ENCODE data around the gene MAGEF1. TPM values are rescaled to one million over a fixed set of nuclear protein-coding genes. Genes with fewer than 3 reads are reported as not detected.

Gene MAGEF1
- total RNA-seq, 1 donor = 5.0 TPM

DNA sequence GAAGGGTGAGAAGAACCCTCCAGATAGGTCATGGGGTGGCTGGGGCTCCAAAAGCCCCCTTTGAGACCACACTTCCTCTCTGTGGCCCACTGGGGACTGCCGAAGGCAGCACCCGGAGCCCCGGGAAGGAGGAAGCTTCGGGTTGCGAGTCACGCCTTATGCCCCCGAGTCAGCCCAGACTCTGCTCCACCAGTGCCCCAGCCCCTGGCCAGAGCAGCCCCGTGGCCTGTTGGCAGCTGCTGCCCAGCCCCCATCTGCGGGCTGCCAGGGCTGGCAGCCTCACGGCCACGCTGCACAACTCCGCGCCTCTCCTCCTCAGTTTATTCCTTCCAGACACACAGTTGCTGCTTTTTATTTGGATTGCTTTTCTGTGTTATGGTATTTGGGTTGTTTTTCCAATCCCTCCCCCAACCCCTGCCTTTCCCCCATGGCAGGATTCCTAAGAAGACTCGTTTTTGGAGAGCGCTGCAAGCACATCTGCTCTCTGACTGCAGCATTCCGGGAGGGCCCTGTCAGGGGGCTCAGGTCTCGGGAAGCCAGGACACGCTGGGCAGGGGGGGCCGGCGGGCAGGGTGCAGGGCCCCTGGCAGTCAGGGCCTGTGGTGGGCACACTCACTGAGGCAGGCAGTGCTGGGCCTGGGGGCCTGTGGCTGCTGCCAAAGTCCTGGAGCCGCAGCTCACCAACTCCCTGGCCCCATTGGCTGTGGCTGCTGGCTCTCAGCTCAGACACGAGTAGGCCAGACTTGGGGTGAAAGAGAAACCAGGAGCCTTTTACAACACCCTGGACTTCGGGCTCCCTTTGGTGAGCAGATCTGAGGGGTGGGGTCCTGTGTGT is 20.2 kb downstream of the MAGEF1 start:
- Histone ChIP-seq H3K4me1 (ENCODE audit: insufficient read depth, low read length) (peaks cover 42% of the 10 kb centered on the region), H3K27me3 (ENCODE audit: insufficient read depth, low read length) (no peaks in the 10 kb centered on the region), H3K9me3 (ENCODE audit: low read depth, low read length) (no peaks in the 10 kb centered on the region), H3K4me3 (ENCODE audit: low read length) (no peak overlapping the region)

GRCh38 chr3:184690192-184690883 is 21.5 kb downstream of the MAGEF1 start:
- Histone ChIP-seq H3K9me3 (ENCODE audit: low read depth, low read length) (no peaks in the 10 kb centered on the region), H3K4me1 (ENCODE audit: insufficient read depth, low read length) (peaks cover 42% of the 10 kb centered on the region), H3K4me3 (ENCODE audit: low read length) (no peak overlapping the region), H3K27me3 (ENCODE audit: insufficient read depth, low read length) (no peaks in the 10 kb centered on the region)

- Histone ChIP-seq H3K9me3 (ENCODE audit: low read depth, low read length) (no peaks in the 10 kb centered on the region), H3K4me1 (ENCODE audit: insufficient read depth, low read length) (peaks cover 42% of the 10 kb centered on the region), H3K27me3 (ENCODE audit: insufficient read depth, low read length) (no peaks in the 10 kb centered on the region), H3K4me3 (ENCODE audit: low read length) (no peak overlapping the region)
Observed at GRCh38 chr3:184688882-184689271, 23.0 kb downstream of the MAGEF1 start.

GRCh38 chr3:184688251-184688881 is 23.5 kb downstream of the MAGEF1 start:
- Histone ChIP-seq H3K4me1 (ENCODE audit: insufficient read depth, low read length) (peaks cover 42% of the 10 kb centered on the region), H3K27me3 (ENCODE audit: insufficient read depth, low read length) (no peaks in the 10 kb centered on the region), H3K9me3 (ENCODE audit: low read depth, low read length) (no peaks in the 10 kb centered on the region), H3K4me3 (ENCODE audit: low read length) (no peak overlapping the region)

DNA sequence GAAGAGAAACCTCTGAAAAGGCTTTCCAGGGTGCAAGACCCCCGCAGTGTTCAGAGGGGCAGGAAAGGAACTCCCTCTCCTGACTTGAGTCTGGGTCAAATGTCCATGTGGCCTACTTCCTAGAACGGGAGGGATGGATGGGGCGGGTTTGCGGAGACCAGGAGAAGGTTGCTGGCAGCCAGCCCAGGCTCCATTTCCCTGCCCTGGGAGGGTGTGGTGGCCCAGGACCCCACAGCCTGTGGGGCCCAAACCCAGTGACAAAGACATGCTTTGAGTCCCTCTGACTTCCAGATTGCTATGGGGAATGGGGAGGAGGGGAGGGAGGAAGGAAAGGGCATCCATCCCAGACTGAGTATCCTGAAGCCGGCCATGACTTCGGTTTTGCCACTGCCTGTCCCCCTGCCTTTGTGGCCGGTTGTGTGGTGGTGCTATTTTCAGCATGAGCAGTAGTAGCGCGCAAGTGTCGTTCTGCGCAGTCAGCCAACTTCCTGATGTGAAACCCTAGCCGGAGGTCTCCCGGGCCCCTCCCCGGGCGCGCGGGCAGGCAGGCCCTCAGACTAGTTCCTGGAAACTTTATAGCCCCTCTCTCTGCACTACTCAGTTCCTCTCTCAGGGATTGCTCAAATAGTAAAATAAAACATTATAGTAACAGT is 24.4 kb downstream of the MAGEF1 start:
- Histone ChIP-seq H3K4me1 (ENCODE audit: insufficient read depth, low read length) (peaks cover 41% of the 10 kb centered on the region), H3K9me3 (ENCODE audit: low read depth, low read length) (no peaks in the 10 kb centered on the region), H3K4me3 (ENCODE audit: low read length) (no peak overlapping the region), H3K27me3 (ENCODE audit: insufficient read depth, low read length) (no peaks in the 10 kb centered on the region)

- no peak overlapping the region for H3K4me3 ChIP-seq (ENCODE audit: low read length)
- no peaks in the 10 kb centered on the region for H3K27me3 ChIP-seq (ENCODE audit: insufficient read depth, low read length)
- H3K9me3 ChIP-seq (ENCODE audit: low read depth, low read length) = no peaks in the 10 kb centered on the region
- peaks cover 23% of the 10 kb centered on the region for H3K4me1 ChIP-seq (ENCODE audit: insufficient read depth, low read length)
Observed at GRCh38 chr3:184685646-184686045, 26.2 kb downstream of the MAGEF1 start.

DNA sequence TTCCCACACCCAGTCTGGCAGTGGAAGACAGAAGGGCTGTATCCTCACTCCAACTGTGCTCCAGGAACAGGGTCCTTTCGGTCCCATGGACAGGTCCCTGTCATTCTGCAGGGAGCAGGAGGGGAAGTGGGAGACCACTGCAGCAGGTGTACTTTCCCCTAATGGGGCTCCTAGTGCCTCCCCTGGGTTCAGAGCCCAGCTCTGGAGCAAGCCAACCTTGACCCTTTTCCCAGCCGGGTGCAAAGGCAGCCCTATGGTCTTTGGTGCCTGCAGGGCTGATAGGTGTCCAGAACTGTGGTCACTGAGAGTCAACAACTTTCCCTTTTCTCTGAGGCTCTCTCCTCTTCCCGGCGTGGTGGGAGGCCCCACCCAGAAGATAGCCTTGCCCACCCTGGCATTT is 26.8 kb downstream of the MAGEF1 start:
- Histone ChIP-seq H3K4me3 (ENCODE audit: low read length) (no peak overlapping the region), H3K4me1 (ENCODE audit: insufficient read depth, low read length) (peaks cover 18% of the 10 kb centered on the region), H3K27me3 (ENCODE audit: insufficient read depth, low read length) (no peaks in the 10 kb centered on the region), H3K9me3 (ENCODE audit: low read depth, low read length) (no peaks in the 10 kb centered on the region)

DNA sequence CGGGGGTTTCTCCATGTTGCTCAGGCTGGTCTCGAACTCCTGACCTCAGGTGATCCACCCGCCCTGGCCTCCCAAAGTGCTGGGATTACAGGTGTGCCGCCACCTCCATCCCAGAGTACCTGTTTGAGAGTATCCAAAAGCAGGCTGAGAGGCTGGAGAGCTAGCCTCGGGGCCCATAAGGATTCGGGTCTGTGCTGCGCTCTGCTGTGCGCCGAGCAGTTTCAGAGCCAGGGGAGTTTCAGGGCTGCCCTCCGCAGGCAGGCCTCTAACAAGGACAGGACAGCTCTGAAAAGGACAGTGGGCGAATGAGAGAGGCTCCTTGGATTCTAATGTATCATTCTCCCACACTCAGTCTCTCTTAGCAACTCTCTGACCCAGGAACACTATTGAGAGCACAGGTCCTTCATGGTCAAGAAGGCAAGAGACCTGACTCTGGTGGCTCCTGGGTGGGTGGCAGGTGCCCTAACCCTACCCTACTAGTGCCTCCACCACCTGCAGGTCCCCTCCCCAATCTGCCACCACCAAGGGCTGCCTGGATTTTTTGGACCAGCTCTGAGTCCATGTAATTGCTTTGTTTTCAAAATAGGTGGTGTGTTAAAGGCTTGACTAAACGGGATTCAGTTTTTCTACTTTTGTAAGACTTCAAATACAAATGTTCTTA is 27.8 kb downstream of the MAGEF1 start:
- peaks cover 23% of the 10 kb centered on the region for H3K4me1 ChIP-seq (ENCODE audit: insufficient read depth, low read length)
- no peaks in the 10 kb centered on the region for H3K27me3 ChIP-seq (ENCODE audit: insufficient read depth, low read length)
- no peaks in the 10 kb centered on the region for H3K9me3 ChIP-seq (ENCODE audit: low read depth, low read length)
- H3K4me3 ChIP-seq (ENCODE audit: low read length) = no peak overlapping the region

DNA sequence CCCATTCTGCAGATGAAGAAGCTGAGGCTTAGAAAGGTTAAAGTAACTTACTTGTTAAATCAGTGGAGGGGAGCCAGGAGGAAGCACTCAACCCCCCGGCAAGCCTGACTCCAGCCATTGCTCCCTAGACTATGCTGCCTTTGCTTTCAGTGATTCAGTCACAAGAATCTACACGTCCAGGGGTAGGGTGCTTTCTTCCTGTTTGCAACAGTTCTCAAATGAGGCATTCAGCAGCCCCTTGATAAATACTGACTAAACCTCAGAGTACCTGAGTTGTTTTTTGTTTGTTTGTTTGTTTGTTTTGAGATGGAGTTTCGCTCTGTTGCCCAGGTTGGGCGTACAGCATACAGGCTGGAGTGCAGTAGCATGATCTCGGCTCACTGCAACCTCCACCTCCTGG is 28.6 kb downstream of the MAGEF1 start:
- Histone ChIP-seq H3K4me1 (ENCODE audit: insufficient read depth, low read length) (peaks cover 28% of the 10 kb centered on the region), H3K27me3 (ENCODE audit: insufficient read depth, low read length) (no peaks in the 10 kb centered on the region), H3K4me3 (ENCODE audit: low read length) (no peak overlapping the region), H3K9me3 (ENCODE audit: low read depth, low read length) (no peaks in the 10 kb centered on the region)

- no peaks in the 10 kb centered on the region for H3K27me3 ChIP-seq (ENCODE audit: insufficient read depth, low read length)
- no peak overlapping the region for H3K4me3 ChIP-seq (ENCODE audit: low read length)
- H3K4me1 ChIP-seq (ENCODE audit: insufficient read depth, low read length) = peaks cover 28% of the 10 kb centered on the region
- H3K9me3 ChIP-seq (ENCODE audit: low read depth, low read length) = no peaks in the 10 kb centered on the region
Observed at GRCh38 chr3:184682671-184683070, 29.2 kb downstream of the MAGEF1 start.

DNA sequence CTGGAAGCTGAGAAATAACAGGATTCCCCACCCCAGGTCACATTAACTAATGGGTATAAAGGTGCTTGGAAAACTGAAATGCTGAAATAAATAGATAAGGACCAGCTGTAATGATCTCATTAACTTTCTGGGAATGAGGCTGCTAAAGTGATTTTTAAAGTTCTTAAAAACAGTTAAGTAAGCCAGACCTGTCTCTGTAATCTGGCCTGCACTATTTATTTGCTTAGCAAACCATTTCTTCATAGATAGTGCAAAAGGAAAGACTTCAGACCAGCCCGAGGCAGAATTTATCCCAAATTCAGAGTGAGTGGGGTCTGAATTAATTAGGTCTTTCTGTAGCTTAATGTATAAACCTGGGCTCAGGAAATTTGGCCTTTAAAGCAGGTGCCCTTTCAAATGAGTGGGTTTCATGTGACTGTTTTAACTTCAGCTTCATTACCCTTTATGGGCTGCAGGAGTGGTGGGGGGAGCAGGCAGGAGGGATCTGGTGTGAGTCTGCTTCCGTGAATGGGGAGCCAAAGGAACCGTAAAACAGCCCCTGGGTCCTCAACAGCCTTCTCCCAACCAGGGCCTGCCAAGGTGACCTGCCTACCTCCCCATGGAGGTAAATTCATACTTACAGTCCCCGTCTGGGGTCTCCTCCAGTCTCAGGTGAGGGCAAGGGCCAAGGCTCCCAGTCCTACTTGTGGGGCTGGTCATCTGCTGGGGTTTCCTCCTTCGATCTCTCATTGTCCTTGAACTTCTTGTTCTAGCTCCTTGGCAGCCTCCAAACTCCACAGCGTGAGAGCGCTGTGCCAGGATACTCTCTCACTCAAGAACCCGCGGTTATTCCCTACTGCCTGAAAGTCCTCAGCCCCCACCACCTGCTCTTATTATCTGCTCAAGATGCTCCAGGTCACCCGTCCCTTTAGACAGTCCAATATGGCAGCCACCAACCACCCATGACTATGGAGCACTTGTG is 31.2 kb downstream of the MAGEF1 start:
- Histone ChIP-seq H3K4me1 (ENCODE audit: insufficient read depth, low read length) (peaks cover 39% of the 10 kb centered on the region), H3K27me3 (ENCODE audit: insufficient read depth, low read length) (no peaks in the 10 kb centered on the region), H3K4me3 (ENCODE audit: low read length) (no peak overlapping the region), H3K9me3 (ENCODE audit: low read depth, low read length) (no peaks in the 10 kb centered on the region)

- peaks cover 47% of the 10 kb centered on the region for H3K4me1 ChIP-seq (ENCODE audit: insufficient read depth, low read length)
- no peaks in the 10 kb centered on the region for H3K27me3 ChIP-seq (ENCODE audit: insufficient read depth, low read length)
- no peak overlapping the region for H3K4me3 ChIP-seq (ENCODE audit: low read length)
- no peaks in the 10 kb centered on the region for H3K9me3 ChIP-seq (ENCODE audit: low read depth, low read length)
Observed at GRCh38 chr3:184679056-184679816, 32.6 kb downstream of the MAGEF1 start.

DNA sequence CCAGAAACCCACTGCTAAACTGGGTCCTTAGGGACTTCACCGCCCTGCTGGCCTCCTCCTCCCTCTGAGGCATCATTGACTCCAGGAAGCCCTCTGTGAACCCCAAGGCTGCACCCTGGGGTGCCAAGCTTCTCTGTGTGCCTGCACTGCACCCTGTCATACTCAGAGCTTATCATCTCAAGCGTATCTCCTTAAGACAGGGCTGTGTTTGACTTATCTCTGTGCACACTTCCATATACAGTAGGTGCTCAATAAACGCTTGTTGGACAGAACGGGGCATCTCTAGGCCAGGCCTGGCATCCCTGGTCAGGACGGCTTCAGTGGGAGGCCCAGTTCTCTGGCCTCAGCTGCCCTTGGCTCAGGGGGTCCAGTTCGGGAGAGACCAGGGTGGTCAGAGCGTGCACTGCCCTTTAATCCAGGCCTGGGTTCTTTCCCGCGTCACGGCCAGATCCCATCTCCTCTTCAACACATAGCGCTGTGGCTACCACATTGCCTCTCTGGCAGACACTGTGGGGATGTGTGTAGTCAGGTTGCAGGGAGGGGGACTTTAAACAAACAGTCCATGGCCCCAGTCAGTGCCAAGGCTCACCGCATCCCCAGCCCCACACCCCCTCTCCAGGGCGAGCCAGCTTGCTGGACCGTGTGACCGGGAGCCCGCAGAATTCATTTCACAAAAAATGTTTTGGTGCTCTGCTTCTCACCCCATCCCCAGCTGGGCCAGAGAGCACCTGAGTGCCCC is 33.4 kb downstream of the MAGEF1 start:
- Histone ChIP-seq H3K9me3 (ENCODE audit: low read depth, low read length) (no peaks in the 10 kb centered on the region), H3K4me1 (ENCODE audit: insufficient read depth, low read length) (peaks cover 47% of the 10 kb centered on the region), H3K27me3 (ENCODE audit: insufficient read depth, low read length) (no peaks in the 10 kb centered on the region), H3K4me3 (ENCODE audit: low read length) (no peak overlapping the region)
